Stimulated activated CD8-positive, alpha-beta memory T cell treated with anti-CD3 and anti-CD28 coated beads, Interleukin-7, amount 100 ng/mL, for 1 hour (primary cell): ENCODE results near the gene RPS14.

Experiments
- DNase-seq, 2 donors: peaks; one replicate each; pipeline ENCODE4 v3.0.0-alpha.2; 2020; ENCODE audit warnings: low read depth in 2 of 2

Gene RPS14

DNA sequence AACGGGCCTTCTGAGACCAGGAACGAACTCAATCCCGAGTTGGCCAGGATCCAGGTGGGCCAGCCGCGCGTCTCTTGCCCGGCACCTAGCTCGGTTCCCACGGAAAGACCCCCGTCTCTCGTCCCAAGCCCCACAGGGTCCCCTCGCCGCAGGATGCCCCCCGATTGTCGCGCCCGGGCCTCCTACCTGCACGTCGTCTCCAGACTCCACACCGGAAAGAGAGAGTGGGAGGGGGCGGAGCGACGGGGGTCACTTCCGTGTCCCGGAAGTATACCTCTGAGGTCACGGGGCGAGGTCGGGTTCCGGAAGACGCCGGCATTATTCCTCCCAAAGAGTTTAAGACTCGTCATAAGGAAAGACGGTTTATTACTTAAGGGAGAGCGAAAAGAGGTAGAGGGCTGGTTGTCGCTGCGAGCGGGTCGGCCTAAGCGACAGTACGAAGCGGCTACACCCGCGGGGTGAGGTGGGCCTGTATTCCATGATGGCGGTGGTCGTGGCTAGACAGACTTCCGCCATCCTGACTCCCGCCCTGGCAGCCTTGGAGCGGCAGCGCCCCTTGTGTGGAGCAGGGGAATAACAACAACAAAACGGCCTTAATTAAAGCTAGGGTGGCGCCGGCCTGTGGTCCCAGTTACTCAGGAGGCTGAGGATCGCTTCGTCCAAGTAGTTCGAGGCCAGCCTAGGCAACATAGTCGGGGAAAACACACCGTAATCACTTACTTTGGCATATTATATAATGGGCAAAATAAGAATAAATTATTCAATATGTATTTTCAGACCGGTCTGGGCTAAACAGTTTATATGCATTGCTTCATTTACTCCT is at the start of gene RPS14:
Gene RPS14, minus strand, starts transcription at position 223 of the 823 bp plus-strand sequence. CDS start 2,006 bp downstream, outside the sequence.
- peak; percentile 78 to 92 for DNase-seq

DNA sequence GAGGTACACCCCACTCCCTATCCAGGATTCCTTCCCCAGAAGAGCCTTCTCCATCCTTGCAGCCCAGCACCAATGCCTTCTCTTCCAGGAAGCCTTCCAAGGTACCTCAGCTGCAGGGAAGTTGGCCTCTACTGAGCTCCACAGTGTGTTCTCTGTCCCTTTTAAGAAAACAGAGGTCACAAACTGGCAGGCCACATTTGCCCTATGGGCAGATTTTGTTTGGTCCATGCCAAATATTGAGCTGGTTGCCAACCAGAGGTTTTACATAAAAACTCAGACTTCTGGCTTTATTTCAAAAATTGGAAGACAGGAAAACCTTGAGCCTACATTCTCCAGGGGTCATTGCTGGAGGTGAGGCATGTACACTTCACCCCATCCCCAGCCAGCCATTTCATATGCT is 49.4 kb upstream of the RPS14 start:
- DNase-seq: no peak

DNA sequence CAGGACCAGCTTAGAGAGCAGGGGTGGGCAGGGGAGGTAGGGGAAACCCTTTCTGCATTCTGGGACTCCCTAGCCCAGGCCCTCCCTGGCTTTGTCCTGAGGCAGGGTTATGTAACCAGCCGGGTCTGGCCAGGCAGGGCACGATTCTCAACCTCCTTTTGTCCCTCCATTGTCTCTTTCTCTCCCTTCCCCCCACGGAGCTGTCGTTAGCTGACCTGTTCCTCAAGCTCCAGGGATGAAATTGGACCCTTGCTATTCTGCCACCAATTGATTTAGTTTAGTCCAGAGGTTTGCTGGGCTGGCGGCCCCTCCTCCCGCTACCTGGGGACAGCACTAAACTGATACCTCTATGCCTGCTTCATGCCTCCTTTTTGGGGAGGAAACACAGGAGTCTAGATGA is 49.0 kb upstream of the RPS14 start:
- no peak for DNase-seq

DNA sequence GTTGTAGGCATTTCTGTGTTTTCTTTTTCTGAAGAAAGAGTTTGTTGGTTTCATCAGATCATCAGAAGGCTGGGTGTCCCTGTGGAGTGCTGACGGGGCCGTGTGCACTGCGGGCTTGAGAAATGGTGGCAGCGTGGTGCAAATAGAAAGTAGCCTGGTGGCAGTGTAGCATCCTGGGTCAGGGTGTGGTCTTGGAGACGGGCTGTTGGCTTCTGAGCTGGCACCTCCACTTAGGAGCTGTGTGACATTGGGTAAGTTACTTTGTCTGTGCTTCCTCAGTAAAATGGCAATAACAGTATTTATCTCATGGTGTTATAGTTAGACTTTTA is 48.4 kb upstream of the RPS14 start:
- no peak for DNase-seq

DNA sequence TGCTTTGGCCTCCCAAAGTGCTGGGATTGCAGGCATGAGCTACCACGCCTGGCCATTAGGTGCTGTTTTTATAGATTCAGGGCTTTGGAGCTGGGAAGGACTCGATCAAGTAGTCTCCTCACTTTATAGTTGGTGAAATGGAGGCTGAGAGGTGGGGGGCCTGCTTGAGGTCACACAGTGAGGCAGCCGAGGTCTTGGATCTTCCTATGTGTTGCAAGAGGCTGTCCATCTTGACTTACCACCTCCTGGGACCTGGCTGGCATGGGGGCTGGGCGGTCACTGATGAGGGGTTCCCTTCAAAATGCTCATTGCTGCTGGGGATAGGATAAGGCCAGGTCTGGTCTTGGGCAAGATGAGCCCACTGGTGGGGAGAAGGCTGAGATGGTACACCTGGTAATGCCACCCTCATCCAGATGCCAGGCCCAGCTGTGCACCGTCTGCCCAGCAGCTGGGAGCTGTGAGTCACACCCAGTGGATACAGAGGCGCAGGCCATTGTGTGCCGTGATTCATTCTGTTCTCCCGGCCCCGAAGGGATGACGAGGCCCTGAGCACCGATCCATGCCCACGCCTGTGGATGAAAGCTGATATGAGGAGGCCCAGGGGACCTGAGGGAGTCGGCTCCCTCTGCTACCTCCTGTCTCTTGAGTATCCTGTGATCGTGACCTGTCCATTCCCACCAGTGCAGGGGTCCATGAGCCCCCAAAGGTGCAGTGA is 47.9 kb upstream of the RPS14 start:
- DNase-seq: no peak

DNA sequence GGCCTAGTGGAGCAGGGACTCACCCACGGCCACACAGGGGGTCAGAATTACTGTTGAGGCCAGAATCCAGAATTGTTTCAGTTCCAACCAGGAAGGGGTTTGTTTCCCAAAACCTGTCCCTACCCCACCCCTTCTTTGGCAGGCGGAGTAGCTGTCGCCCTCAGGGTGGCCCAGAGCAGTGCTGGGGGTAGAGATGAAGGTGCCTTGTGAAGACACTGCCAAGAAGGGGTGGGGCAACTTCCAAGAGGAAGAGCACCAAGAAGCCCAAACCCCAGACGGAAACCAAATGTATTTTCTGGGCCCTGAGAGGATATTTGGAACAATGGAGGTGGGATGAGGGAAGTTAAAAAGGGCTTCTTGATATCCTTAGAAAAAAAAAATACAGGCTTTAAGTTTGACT is 47.0 kb upstream of the RPS14 start:
- DNase-seq: no peak

DNA sequence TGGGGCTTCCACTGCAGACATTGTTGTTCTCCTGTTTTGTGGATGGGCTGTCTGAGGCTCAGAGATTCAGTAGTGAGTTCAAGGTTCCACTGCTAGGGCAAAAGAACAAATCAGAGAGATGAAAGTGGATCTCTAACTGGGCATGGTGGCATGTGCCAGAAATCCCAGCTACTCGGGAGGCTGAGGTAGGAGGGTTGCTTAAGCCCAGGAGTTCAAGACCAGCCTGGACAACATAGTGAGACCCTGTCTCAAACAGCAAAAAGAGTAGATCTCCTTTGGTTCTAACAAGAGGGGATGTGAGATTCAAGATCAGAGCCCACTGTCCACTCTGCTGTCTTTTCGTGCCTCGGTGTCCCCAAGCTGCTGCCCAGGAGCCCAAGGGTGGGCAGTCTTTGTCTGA is 46.6 kb upstream of the RPS14 start:
- no peak for DNase-seq

DNA sequence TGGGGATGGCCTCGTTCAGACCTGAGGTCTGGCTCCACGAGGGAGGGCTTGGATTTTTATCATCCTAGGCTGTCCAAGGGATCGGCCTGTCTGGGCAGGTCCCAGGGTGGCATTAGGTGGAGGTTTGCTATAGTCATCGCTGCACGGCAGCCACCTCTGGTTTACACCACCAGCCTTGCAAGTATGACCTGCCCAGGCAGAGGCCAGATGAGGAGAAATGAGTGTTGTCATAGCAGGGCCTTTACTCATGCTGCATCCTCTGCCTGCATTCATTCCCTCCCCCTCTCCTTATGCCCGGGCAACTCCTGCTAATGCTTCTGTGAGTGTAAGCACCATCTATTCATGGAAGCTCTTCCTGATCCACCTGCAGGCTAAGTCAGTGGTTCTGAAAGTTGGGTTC is 43.1 kb upstream of the RPS14 start:
- no peak for DNase-seq

DNA sequence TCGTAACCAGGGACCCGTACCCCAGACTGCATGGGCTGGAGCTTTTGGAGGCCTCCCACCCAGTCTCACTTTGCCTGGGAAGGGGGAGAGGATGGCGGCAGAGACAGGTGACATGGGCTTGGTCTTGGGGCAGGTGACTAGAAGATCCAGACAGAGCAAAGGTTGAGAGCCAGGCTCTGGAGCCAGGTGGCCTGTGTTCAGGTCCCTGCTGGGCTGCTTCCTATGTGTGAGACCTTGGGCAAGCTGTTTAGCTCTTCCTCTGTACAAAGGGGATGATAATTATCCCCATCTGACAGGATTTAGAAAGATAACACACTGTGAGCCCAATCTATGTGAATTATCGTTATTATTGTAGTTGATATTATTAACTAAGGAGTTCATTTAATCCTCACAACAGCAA is 42.3 kb upstream of the RPS14 start:
- DNase-seq: no peak

DNA sequence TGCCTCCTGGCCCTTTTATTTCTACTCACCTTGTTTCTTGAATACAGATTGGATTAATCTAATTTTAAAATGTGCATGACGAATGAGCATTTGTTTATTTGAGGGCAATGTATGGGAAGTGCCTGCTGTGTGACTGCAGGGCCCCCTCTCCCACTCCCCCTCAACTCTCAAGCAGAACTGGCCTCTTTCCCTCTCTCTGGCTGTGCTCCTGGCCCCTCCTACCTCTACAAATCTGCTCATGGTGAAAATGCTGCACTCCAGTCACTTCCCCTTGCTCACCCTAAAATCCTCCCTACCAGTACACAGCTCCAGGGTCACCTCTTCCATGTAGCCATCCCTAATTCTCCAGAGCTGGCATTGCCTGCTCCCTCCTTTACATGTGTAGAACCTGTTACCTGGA is 41.2 kb upstream of the RPS14 start:
- no peak for DNase-seq

DNA sequence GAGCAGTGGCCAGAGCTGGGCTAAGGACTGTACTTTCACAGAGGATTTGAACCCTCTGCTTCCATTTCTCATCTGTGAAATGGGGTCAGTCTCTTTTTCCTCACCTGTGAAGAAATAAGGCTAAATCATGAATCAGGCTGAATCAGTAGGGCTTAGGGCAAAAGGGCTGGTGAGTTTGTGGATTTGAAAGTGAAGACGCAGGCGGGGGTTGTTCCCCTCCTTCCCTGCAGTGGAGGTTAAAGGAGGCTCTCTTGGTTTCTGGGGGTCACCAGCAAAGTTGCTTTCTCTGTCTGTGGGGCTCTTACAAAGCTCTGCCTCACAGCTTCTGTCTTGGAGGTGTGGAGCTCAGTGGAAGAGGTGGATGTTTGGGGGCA is 40.7 kb upstream of the RPS14 start:
- no peak for DNase-seq

DNA sequence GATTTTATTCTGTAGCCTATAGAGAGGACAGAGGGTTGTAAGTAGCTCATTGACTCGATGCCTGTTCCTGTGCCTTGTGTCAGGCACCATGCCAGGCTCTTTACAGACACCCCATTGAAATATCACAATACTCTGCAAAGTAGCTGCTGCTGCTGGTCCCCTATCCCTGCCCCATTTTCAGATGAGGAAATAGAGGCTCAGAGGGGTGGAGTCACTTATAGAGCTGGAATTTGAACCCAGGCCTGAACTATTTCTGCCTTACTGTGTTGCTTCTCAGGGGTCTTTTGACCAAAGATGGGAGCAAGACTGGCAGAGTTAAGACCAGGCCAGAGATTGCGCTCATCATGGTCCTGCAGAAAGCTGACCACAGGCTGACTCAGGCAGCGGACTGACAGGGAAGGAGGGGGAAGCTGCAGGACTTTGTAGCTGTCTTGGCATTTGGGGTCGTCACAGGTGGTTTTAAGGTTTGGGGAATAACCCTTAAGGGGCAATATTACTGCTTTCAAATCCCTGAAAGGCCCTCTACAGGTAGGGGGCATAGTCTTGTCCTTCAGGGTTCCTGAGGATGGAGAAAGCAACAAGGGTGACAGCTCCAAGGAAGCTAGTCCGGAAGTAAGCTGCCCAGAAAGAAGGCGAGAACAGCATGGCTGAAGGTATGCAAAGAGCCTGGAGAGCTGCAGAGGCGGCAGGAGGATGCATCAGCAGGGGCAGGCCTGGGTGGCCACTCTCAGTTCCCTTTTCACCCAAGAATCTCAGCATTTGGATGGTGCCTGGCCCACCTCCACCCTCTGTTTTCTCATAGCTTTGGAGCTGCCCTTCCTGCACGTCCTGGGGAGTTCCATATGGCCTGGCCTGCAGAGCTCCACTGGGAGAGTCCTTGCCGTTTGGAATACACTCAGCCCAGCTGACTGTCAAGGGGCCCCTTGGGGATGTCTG is 40.1 kb upstream of the RPS14 start:
- DNase-seq: no peak

DNA sequence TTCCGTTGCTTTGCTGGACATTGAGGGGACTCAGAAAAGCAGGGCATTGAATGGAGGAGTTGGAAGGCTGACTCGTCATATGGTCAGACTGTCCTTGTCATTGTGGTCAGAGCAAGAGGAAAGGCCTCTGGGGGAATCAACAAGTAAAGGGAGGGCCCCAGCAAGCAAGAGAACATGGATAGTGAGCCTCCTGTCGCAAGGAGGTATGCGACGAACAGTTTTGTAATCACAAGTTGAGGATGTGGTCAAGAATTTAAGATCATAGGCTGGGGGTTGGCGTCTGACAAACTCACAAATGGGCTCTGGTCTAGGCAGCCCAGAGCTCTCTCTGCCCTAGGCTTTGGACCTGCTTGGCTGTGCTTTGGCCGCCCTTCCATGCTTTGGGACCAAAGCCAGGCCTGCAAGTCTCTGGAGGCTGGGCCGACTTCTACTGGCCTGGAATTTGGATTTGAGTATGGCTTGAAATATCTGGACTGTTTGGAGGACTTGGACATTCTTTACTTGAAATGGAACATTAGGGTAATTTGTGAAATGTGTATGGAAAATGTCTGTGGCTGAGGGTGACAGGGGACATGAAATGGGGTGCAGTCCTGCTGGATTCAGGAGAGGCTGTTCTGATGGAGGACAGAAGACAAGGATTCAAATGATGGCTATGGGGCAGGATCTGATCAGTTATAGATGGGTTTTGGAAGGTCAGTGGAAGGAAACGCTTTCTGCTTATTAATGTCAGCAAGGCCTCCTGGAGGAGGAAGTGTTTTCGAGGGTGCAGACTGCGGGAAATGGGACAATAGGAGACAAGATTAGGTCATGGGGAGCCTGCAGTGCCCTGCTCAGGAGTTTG is 39.2 kb upstream of the RPS14 start:
- DNase-seq: no peak

DNA sequence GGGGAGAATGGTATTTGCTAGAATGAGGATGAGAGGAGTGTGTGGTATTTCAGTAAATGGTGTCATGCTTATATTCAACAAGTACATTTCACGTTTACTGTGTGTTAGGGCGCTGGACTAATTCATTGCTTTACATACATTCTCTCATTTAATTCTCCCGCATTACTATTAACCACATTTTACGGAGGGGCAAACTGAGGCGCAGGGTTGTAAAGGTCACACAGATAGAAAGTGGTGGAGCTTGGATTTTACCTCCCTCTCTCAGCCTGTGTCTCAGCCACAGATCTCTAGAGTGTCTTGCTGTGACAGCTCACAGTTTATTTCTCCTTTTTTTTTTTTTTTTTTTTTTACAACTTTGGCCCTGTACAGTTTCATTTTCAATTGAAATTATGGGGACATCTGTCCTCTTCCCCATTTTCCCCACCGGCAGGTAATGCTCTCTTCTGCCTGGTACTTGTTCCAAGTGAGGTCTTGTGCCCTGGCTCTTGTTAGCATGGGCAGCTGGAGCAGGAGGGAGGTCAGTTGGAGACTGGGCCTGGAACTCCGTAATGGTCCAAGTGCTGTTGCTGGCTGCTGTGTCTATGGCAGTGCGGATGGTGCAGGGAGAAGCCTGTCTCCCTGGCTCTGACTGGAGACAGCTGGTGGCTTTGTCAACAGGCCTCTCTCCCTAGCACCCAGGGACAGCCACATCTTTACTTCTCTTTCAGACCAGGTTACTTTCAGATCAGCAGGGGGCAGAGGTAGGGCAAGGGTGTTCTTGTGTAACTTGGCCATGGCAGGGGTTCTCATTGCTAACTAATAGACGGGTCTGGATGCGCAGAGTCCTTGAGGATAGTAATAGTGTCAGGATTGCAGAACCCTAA is 37.9 kb upstream of the RPS14 start:
- no peak for DNase-seq

DNA sequence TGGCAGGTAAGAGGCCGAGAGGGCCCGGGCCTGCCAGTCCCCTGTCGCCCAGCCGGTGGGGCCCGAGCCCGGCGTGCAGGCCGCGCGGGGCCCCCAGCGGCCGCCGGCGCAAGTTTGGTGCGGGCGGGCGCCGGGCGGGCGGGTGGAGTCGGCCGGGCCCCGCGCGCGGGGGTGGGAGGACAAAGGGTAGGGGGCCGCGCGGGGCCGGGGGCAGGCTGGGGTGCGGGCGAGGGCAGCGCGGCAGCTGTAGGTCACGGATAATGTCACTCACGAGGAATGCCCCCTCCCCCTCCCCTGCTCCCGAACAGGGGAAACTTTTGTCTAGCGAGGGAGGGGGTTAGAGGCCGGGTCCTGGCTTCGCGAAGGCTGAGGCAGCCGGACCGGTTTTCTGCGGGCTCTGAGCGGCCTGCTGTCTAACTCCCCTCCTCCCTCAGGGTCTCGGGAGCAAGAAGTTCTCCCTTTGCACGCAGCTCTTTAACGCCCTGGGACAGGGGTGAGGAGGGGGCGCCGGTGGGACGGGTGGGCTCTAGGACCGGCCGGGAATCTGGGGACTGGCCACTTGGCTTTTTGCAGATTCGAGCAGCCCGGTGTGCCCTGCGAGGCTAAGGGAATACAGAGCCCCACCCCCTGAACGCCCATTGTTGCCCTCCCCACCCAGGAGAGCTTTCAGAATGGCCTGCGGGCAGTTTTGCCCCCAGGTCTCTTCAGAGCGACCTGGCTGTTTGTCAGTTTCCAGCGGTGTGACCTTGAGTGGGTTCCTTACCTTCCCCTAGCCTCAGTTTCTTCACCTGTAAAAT is 37.1 kb upstream of the RPS14 start:
- no peak for DNase-seq

DNA sequence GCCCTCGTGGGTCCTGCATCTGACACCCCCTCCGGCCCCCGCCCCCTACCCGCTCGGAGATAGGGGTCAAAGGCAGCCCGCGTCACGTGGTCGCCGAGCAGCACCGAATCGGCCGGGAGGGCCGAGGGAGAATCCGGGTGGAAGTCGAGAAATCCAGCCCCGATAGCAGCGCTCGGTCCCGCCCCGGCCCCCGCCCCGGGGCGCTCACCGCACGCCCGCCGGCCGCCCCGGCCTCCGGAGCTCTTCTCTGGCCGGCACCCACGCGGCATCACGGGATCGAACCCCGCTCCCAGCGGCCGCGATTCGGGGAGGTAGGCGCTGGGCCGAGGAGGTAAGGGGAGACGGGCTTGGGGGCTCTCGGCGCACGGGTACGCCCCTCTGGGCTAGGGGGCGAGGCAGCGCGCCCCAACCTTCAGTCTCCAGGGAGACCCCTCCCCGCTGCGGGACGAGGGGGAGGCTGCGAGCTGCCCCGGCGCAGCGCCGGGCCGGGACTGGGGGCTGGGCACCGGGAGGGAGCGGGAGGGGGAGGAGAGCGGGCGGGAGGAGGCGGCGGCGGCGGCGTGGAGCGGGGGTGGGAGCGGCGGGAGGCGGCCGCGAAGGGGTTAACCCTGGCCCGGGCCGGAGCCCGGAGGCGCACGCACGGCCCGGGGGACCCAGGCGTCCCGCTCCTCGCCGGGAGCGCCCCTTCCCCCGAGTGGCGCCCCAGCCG is 36.3 kb upstream of the RPS14 start:
- DNase-seq: no peak

DNA sequence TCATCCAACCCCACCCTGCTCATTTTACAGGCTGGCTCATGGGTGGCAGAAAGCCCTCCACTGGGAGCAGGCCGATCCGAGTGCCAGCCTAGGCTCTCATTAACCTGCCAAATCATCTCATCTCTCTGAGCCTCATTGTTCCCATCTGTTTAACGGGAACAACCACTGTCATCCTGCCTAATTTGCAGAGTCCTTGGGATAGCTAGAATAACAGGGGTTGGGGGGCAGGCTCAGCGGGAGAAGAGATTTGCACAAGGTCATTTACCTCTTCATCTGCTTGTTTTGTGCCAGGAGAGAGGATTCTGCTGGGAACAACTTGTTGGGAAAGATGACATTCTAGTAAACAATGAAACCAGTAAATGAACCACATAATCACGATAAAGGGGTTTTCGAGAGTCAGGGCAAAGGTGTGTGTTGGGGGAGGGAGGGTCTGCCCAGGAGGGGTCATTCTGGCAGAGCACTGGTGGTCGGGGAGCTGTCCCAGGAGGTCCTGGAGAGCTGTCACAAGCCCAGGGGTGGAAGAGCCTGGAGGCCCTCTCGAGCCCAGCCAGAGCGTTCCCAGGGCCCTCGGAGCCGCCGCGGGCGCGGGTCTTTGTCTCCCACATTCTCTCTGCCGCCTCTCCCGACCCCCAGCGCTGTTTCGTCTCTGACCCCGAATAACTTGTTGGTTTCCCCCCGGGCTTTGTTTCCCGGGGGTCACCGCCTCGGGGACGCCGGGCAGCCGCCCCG is 35.6 kb upstream of the RPS14 start:
- no peak for DNase-seq

DNA sequence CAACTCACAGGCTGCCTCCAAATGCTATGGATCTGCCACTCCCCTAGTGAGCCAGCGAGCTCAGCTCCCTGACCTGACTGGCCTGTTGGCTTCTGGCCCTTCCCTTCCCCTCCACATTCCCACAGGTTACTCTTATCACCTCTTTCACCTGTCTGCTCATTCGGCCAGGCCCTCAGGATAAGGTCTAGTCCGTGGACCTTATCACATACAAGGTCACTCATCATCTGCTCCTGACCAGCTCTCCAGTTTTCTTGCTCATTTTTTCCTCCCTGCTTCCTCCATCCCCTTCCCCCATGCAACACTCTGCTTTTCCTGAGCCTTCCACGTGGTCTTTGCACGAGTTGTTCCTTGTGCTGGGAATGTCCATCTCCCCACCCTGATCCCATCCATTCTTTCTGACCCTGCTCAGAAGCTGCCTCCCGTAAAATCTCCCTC is 32.5 kb upstream of the RPS14 start:
- no peak for DNase-seq

DNA sequence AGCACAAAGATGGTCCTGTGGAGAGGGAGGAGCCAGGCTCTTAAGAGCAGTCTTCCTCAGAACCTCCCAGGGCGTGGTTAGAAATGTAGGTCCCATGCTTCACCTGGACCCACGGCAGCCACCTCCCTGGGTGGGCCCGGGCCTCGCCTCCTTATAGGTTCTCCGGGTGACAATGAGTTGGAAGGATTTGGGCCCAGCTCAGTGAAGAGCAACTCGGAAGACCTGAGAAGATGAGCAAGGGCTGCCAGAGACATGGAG is 32.1 kb upstream of the RPS14 start:
- no peak for DNase-seq
